Measurements from ENCODE around the gene BPIFB4.

The BPIFB4 gene

DNA sequence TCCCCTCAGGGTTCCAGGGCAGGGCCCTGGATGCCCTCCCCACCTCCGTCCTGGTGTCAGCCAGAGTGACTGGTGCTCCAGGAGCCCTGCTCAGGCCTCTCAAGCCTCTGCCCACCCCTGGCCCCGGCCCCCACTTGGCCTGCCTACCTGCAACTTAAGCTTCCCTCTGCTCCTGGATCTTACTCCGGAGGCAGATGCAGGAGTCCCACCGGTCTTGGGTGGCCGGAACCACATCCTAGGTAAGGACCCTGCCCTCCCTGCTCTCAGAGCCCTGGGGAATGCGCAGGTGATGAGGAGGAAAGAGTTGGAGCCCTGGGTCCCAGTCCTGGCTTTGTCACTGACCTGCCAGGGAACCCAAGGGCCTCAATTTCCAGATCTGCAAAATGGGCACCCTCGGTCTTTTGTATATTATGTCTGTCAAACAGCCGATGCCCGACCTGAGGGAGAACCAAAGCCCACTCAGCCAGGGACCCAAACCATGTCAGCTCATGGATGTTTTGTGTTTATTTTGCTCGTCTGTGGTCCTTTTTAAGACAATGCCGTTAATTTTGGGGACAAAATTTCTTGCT lies 54.0 kb downstream of the BPIFB4 start:
- Mint-ChIP-seq H3K36me3 (ENCODE audit: low read depth) (no peaks in the 10 kb centered on the region), H3K27me3 (peaks cover 3% of the 10 kb centered on the region), H3K9me3 (no peaks in the 10 kb centered on the region), H3K27ac (no peak overlapping the region), H3K4me1 (ENCODE audit: low read depth) (no peaks in the 10 kb centered on the region), H3K4me3 (no peak overlapping the region)
- no peak for DNase-seq

DNA sequence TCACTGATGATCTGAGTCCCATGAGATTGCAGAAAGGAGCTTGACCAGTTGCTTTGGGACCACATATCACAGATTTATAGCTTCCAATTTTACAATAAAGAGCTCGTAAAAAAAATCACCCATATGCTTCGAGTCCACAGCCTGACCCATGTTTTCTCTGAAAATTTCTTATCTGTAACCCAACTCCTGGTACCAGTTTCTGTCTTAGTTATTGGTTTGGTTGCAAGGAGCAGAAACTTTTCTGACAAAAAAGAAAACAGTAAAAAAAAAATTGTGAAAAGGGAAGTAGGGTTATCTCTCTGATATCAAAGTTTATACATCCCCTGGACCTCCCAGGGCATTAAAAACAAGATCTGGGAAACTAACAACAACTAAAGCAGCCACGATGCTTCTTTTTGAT lies 57.8 kb downstream of the BPIFB4 start:
- peaks cover 3% of the 10 kb centered on the region for H3K27me3 Mint-ChIP-seq
- H3K9me3 Mint-ChIP-seq, result no peaks in the 10 kb centered on the region
- no peak overlapping the region for H3K27ac Mint-ChIP-seq
- no peak overlapping the region for H3K4me3 Mint-ChIP-seq
- DNase-seq, result no peak
- H3K4me1 Mint-ChIP-seq (ENCODE audit: low read depth), result no peaks in the 10 kb centered on the region
- H3K36me3 Mint-ChIP-seq (ENCODE audit: low read depth), result no peaks in the 10 kb centered on the region

DNA sequence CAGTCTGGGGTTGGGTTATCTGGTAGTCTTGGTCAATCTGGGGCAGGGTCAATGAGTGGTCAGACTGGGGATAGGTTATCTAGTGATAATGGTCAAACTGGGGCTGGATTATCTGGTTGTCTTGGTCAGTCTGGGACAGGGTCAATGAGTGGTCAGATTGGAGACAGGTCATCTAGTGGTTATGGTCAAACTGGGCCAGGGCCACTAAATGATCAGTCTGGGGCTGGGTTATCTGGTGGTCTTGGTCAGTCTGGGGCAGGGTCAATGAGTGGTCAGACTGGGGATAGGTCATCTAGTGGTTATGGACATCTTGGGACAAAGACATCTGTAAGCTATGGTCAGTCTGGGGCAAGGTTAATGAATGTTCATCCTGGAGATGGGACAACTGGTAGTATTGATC lies 60.0 kb downstream of the BPIFB4 start:
- Mint-ChIP-seq H3K4me3 (no peak overlapping the region), H3K9me3 (no peaks in the 10 kb centered on the region), H3K4me1 (ENCODE audit: low read depth) (no peaks in the 10 kb centered on the region), H3K27ac (no peak overlapping the region), H3K36me3 (ENCODE audit: low read depth) (no peaks in the 10 kb centered on the region), H3K27me3 (no peaks in the 10 kb centered on the region)
- no peak for DNase-seq

DNA sequence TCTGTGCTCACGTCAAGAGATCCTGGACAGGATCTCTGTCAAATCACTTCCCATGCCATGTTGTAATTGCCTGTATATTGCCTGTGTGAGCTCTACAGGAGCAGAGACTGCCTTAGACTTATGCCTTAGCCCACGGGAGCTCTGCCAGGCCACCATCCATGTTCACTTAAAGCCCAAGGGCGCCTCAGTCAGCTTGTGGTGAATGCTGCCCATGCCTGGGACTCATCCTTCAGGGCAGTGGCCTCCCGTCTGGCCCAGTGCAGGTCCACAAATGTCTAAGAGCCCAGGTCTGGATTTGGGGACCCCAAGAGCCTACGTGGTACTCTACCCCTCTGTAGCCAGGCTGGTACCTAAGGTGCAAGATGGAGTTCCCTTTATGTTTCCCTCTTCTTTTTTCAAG lies 66.1 kb downstream of the BPIFB4 start:
- peaks cover 35% of the 10 kb centered on the region for H3K27me3 Mint-ChIP-seq
- no peaks in the 10 kb centered on the region for H3K36me3 Mint-ChIP-seq (ENCODE audit: low read depth)
- H3K27ac Mint-ChIP-seq, result no peak overlapping the region
- no peak for DNase-seq
- no peaks in the 10 kb centered on the region for H3K9me3 Mint-ChIP-seq
- H3K4me3 Mint-ChIP-seq, result no peak overlapping the region
- H3K4me1 Mint-ChIP-seq (ENCODE audit: low read depth), result no peaks in the 10 kb centered on the region

DNA sequence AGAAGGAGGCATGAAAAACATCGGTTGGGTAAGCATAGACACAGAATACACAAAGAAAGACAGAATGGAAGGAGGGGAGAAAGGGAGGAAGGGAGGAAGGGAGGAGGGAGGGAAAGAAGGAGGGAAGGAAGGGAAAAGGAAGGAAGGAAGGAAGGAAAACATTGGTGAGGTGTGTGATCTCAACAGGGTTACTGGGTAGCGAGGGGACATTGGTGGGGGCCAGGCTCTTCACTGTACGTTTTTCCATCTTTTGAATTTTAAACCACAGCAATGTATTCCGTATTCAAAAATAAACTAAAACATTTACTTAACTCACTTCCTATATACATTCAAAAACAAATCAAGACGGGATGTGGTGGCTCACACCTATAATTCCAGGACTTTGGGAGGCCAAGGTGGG lies 67.9 kb downstream of the BPIFB4 start:
- Mint-ChIP-seq H3K4me3 (no peak overlapping the region), H3K27me3 (peaks cover 37% of the 10 kb centered on the region), H3K9me3 (no peaks in the 10 kb centered on the region), H3K36me3 (ENCODE audit: low read depth) (no peaks in the 10 kb centered on the region), H3K27ac (no peak overlapping the region), H3K4me1 (ENCODE audit: low read depth) (no peaks in the 10 kb centered on the region)
- DNase-seq, result no peak

DNA sequence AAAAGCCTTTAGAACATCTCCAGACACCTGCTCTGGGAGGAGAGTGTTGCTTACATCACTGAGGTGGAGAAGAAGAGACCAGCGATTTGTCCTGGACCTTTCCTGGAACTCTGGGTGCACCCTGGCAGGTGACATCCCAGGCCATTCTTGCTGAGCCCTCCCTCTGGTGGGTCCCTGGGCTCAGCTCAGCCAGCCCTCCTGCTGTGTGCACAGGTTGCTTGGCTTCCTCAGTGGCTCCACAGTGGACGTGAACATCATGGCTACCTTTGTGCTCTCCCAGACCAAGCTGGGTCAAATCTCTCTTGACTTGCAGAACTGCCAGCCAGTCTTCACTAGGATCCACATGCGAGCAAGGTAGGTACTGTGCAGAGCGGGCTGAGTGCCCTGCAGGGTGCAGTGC lies 68.6 kb downstream of the BPIFB4 start:
- H3K4me3 Mint-ChIP-seq, result no peak overlapping the region
- H3K4me1 Mint-ChIP-seq (ENCODE audit: low read depth), result no peaks in the 10 kb centered on the region
- no peak for DNase-seq
- H3K9me3 Mint-ChIP-seq, result no peaks in the 10 kb centered on the region
- no peaks in the 10 kb centered on the region for H3K36me3 Mint-ChIP-seq (ENCODE audit: low read depth)
- H3K27ac Mint-ChIP-seq, result no peak overlapping the region
- peaks cover 45% of the 10 kb centered on the region for H3K27me3 Mint-ChIP-seq

DNA sequence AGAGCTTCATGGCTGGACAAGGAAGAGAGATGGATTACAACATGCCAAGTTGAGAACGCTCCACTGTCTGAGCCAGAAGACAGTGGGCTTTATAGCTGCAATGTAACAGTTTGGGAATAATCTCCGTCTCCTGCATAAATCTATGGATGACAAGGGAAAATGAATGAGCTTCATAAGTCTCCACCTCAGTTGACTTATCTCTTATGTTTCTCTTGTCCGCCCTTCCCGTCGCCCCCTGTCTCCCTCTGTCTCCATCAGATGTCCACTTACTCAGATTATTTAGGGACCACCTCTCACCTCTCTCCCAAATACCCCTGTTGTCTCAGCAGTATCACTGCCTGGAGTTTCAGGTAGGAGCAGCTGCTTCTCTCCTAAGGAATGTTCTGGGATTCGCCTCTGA lies 74.8 kb downstream of the BPIFB4 start:
- H3K36me3 Mint-ChIP-seq (ENCODE audit: low read depth), result no peaks in the 10 kb centered on the region
- H3K9me3 Mint-ChIP-seq, result no peaks in the 10 kb centered on the region
- no peak overlapping the region for H3K27ac Mint-ChIP-seq
- no peak overlapping the region for H3K4me3 Mint-ChIP-seq
- H3K4me1 Mint-ChIP-seq (ENCODE audit: low read depth), result no peaks in the 10 kb centered on the region
- H3K27me3 Mint-ChIP-seq, result peaks cover 34% of the 10 kb centered on the region
- no peak for DNase-seq

DNA sequence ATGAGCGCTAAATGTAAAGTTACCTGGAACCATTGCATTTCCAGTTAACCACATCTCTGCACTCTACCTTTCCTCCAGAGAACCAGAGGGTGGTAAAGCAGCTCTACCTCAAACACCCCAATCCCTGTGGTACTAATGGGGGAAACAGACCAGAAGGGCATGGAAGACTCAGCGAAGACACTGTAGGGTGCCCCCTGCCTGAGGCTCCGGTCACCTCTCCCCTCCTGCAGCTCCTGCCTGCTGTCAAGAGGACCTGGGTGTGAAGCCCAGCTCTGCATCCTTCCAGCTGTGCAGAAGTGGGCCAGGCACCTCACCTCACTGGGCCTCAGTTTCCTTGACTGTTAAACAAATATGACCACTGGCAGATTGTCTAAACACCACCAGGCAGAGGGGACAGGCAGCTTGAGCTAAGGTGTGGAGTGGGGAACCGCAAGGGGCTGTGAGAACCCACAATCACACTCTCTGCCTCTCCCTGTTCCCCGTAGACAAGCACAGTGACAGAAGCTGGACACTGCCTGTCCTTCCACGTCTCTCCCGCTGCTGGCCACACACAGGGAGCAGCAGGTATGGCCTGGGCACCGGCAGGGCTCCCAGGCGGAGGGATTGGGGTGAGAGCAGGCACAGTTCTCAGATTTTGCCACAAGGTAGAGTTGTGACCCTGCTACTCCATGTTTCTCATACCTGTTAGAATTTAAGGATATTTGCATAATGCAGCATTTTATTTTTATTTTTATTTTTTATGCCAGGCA lies 79.4 kb downstream of the BPIFB4 start:
- no peak overlapping the region for H3K4me3 Mint-ChIP-seq
- H3K4me1 Mint-ChIP-seq (ENCODE audit: low read depth), result no peaks in the 10 kb centered on the region
- DNase-seq, result no peak
- H3K27me3 Mint-ChIP-seq, result peaks cover 15% of the 10 kb centered on the region
- no peaks in the 10 kb centered on the region for H3K9me3 Mint-ChIP-seq
- no peak overlapping the region for H3K27ac Mint-ChIP-seq
- H3K36me3 Mint-ChIP-seq (ENCODE audit: low read depth), result no peaks in the 10 kb centered on the region

DNA sequence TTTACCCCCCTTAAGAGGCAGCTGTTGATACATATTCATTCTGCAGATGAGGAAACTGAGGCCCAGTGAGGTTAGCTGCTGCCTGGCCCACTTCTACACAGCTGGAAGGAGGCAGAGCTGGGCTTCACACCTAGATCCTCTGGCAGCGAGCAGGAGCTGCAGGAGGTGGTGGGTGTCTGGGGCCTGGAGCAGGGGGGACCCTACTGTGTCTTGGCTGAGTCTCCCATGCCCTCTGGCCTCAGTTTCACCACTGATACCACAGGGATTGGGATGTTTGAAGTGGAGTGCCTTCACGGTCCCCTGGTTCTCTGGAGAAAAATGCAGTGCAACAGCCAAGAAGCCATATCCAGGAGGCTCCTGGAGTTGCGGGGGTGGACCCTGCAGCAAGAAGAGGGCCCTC lies 80.3 kb downstream of the BPIFB4 start:
- H3K27ac Mint-ChIP-seq, result no peak overlapping the region
- H3K9me3 Mint-ChIP-seq, result no peaks in the 10 kb centered on the region
- no peaks in the 10 kb centered on the region for H3K4me1 Mint-ChIP-seq (ENCODE audit: low read depth)

DNA sequence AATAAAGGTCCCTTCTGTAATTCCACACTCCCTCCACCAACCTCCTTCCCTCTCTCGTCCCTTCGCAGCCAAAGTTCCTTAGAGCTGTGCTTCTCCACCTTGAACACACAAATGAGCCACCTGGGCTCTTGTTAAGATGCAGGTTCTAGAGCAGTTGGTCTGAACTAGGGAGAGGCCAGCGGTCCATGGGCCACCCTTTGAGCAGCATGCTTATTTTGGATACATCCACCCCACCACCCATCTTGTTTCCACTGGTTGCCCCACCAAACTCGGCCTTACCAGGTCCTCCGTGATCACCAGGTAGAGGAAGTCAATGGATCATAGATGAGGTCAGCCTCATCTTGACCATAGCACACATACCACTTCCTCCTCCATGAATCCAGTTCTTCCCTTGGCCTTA lies 81.2 kb downstream of the BPIFB4 start:
- H3K4me3 Mint-ChIP-seq, result no peak overlapping the region
- H3K9me3 Mint-ChIP-seq, result no peaks in the 10 kb centered on the region
- no peak overlapping the region for H3K27ac Mint-ChIP-seq
- peaks cover 4% of the 10 kb centered on the region for H3K27me3 Mint-ChIP-seq
- H3K4me1 Mint-ChIP-seq (ENCODE audit: low read depth), result no peaks in the 10 kb centered on the region
- H3K36me3 Mint-ChIP-seq (ENCODE audit: low read depth), result no peaks in the 10 kb centered on the region
- no peak for DNase-seq

More for the DNA sequence above, 80.3 kb downstream of the BPIFB4 start:
- Mint-ChIP-seq H3K36me3 (ENCODE audit: low read depth) (no peaks in the 10 kb centered on the region), H3K4me3 (no peak overlapping the region), H3K27me3 (peaks cover 6% of the 10 kb centered on the region)
- no peak for DNase-seq

All from activated T-cell treated with anti-CD3 and anti-CD28 coated beads, Interleukin-2, amount 50 U/mL, for 24 hours (primary cell).